ENCODE measurements around the gene MYADML2.

DNA sequence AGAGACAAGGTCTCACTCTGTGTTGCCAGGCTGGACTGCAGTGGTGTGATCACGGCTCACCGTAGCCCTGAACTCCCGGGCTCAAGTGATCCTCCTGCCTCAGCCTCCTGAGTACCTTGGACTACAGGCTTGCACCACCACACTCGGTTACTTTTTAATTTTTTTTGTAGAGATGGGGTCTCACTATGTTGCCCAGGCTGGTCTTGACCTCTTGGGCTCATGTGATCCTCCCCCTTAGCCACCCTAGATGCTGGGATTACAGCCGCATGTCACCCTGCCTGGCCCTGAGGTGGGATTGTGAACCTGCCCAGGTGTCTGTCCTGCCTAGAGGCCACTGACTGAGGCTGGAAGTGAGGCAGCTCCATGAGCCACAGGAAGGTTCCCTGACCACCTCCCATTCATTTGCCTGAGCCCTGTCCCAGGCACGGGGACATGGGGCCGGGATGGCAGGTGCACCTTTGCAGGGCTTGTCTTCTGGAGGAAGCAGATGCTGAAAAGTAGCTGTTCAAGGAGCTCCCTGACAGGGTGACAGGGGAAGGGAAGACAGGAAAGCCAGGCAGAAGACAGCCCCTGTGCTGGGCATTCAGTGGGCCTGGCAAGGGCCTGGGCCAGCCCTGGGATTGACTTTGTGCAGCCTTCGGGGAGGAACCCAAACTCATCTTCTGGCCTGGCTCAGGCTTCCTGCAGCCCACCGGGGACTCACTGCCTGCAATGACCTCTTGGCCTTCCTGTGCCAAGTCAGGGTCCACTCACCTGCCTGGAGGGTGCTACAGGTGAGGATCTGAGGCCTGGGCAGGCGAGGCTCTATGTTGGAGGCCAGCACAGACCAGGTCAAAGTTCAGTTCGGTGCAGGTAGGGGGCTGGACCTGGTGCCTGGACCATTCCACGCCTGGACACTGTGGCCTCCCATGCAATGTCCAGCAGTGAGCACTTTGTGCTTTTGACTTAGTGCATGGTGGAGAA is 22.1 kb upstream of the MYADML2 start:
- TF ChIP-seq, protein P1, sequence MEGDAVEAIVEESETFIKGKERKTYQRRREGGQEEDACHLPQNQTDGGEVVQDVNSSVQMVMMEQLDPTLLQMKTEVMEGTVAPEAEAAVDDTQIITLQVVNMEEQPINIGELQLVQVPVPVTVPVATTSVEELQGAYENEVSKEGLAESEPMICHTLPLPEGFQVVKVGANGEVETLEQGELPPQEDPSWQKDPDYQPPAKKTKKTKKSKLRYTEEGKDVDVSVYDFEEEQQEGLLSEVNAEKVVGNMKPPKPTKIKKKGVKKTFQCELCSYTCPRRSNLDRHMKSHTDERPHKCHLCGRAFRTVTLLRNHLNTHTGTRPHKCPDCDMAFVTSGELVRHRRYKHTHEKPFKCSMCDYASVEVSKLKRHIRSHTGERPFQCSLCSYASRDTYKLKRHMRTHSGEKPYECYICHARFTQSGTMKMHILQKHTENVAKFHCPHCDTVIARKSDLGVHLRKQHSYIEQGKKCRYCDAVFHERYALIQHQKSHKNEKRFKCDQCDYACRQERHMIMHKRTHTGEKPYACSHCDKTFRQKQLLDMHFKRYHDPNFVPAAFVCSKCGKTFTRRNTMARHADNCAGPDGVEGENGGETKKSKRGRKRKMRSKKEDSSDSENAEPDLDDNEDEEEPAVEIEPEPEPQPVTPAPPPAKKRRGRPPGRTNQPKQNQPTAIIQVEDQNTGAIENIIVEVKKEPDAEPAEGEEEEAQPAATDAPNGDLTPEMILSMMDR (IDR thresholded peaks at IDR 0.05): no peak
- no peak for TF ChIP-seq POLR2A (IDR thresholded peaks at IDR 0.05)
